Measurements from ENCODE around the gene THNSL1. TPM values are rescaled to one million over a fixed set of nuclear protein-coding genes. Genes with fewer than 3 reads are reported as not detected.

THNSL1 gene
- total and polyA plus RNA-seq, 2 of the 13 experiments (the other 11 are each of a cell fraction or from before 2014, with no cell fraction given), result 1.3 to 3.8 TPM

GRCh38 chr10:25046641-25047040 is 30.2 kb downstream of the THNSL1 start (continued):
- TF ChIP-seq, protein P1, sequence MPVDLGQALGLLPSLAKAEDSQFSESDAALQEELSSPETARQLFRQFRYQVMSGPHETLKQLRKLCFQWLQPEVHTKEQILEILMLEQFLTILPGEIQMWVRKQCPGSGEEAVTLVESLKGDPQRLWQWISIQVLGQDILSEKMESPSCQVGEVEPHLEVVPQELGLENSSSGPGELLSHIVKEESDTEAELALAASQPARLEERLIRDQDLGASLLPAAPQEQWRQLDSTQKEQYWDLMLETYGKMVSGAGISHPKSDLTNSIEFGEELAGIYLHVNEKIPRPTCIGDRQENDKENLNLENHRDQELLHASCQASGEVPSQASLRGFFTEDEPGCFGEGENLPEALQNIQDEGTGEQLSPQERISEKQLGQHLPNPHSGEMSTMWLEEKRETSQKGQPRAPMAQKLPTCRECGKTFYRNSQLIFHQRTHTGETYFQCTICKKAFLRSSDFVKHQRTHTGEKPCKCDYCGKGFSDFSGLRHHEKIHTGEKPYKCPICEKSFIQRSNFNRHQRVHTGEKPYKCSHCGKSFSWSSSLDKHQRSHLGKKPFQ (CRISPR knock-in tag; IDR thresholded peaks at IDR 0.05; ENCODE audit: insufficient replicate concordance), result no peak
- TF ChIP-seq PAF1 (CRISPR knock-in tag; IDR thresholded peaks at IDR 0.05) (no peak), ZNF558 (CRISPR knock-in tag; IDR thresholded peaks at IDR 0.05; ENCODE audit: borderline replicate concordance) (no peak)

DNA sequence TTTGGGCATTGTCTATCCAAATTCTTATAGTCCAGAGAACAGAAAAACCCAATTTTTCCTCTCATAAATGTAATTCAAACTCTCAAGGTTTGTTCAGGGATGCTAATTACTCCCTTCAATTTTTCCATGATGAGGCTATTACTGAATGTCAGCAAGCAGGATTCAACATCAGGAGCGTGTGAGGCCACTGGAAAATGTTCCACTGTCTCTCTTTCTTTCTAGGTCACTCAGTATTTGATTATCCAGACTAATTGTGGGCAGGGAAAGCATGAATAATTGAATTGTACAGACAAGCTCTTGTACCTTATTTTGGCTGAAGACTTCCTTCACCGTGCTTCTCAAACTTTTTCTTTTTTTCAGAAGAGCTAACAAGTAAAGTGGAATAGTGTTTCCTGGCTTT is 30.7 kb downstream of the THNSL1 start:
- H3K4me2 ChIP-seq (ENCODE audit: low read depth, low read length), result no peak overlapping the region
- no peaks in the 10 kb centered on the region for H3K36me3 ChIP-seq (replicated peaks in 1 of 2; ENCODE audit: control insufficient read depth in 1 of 2, insufficient read depth in 2 of 2, low read length in 2 of 2)
- H3K27me3 ChIP-seq (ENCODE audit: control insufficient read depth in 1 of 2, insufficient read depth in 2 of 2, low read length in 2 of 2), result no peaks in the 10 kb centered on the region
- H3K4me1 ChIP-seq (ENCODE audit: insufficient read depth, low read length), result no peaks in the 10 kb centered on the region
- no peak overlapping the region for H2AFZ ChIP-seq (ENCODE audit: low read length)
- no peak for ATAC-seq
- H3K79me2 ChIP-seq (ENCODE audit: insufficient read depth, low read length), result no peaks in the 10 kb centered on the region
- H3K27ac ChIP-seq (ENCODE audit: extremely low read length, insufficient read depth, low read length), result no peak overlapping the region
- no TSS peak for BruUV-seq (replicated peaks)
- H3K9ac ChIP-seq (ENCODE audit: insufficient read depth, low read depth, low read length), result no peak overlapping the region
- no peak for FAIRE-seq
- 71% methylated on average over 2 of the region's 2 CpGs for WGBS (ENCODE audit: low lambda C conversion rate)
- H3K9me3 ChIP-seq (ENCODE audit: low read length), result no peaks in the 10 kb centered on the region
- ChIA-PET CTCF (ENCODE audit: low intra/inter-chr PET ratio, low total read pairs) (no interaction called here), POLR2A (no interaction called here)
- in situ Hi-C loops (cut with HindIII; ENCODE audit: extremely low pct_ligation_motif_present, low pct_unique_long_range_greater_than_20kb) (no loop called here), intact Hi-C loops (cut with micrococcal nuclease; ENCODE audit: unreplicated experiment) (loop anchor here (5.0 kb wide), 1 partner anchor 35 kb away; no protein-coding TSS in a partner anchor)
- H4K20me1 ChIP-seq (ENCODE audit: insufficient read depth, low read length), result no peaks in the 10 kb centered on the region
- no peak for DNase-seq (ENCODE audit: low spot score)
- H3K4me3 ChIP-seq (replicated peaks in 1 of 3; ENCODE audit: insufficient read depth in 1 of 3, low read depth in 2 of 3, low read length in 3 of 3), result no peak overlapping the region
- TF ChIP-seq NR1H2 (CRISPR knock-in tag; IDR thresholded peaks at IDR 0.05; ENCODE audit: borderline replicate concordance, low read depth) (no peak), ZNF879 (CRISPR knock-in tag; IDR thresholded peaks at IDR 0.05) (no peak), SOX6 (IDR thresholded peaks at IDR 0.05) (no peak), SOX6 (CRISPR knock-in tag; IDR thresholded peaks at IDR 0.05) (no peak), BHLHE40 (IDR thresholded peaks at IDR 0.05; ENCODE audit: low read length) (no peak), TARDBP (CRISPR knock-in tag; IDR thresholded peaks at IDR 0.05) (no peak), ZNF20 (CRISPR knock-in tag; IDR thresholded peaks at IDR 0.05) (no peak), PPARG (CRISPR knock-in tag; conservative IDR thresholded peaks at IDR 0.05) (no peak), SETDB1 (CRISPR knock-in tag; IDR thresholded peaks at IDR 0.05; ENCODE audit: borderline replicate concordance) (no peak), POLR2A (IDR thresholded peaks at IDR 0.05; ENCODE audit: insufficient read depth in 1 of 2, low read depth in 2 of 2, low read length in 2 of 2) (no peak), ZNF737 (CRISPR knock-in tag; IDR thresholded peaks at IDR 0.05; ENCODE audit: borderline replicate concordance) (no peak), TBX3 (IDR thresholded peaks at IDR 0.05; ENCODE audit: borderline replicate concordance) (no peak), ZMYM2 (CRISPR knock-in tag; IDR thresholded peaks at IDR 0.05) (no peak), CAMTA2 (CRISPR knock-in tag; IDR thresholded peaks at IDR 0.05; ENCODE audit: borderline replicate concordance) (no peak), ZNF878 (CRISPR knock-in tag; IDR thresholded peaks at IDR 0.05) (no peak), RAD21 (CRISPR knock-in tag; IDR thresholded peaks at IDR 0.05) (no peak), ZNF3 (CRISPR knock-in tag; IDR thresholded peaks at IDR 0.05) (no peak), SALL2 (CRISPR knock-in tag; IDR thresholded peaks at IDR 0.05) (no peak)
- TF ChIP-seq, protein P2, sequence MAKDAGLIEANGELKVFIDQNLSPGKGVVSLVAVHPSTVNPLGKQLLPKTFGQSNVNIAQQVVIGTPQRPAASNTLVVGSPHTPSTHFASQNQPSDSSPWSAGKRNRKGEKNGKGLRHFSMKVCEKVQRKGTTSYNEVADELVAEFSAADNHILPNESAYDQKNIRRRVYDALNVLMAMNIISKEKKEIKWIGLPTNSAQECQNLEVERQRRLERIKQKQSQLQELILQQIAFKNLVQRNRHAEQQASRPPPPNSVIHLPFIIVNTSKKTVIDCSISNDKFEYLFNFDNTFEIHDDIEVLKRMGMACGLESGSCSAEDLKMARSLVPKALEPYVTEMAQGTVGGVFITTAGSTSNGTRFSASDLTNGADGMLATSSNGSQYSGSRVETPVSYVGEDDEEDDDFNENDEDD (CRISPR knock-in tag; IDR thresholded peaks at IDR 0.05; ENCODE audit: borderline replicate concordance), result no peak
